GM12801 (cell line): Measurements from ENCODE around the gene C20orf96.

Experiments
- TF ChIP-seq, protein P1 (sequence below): IDR thresholded peaks from one replicate; pipeline ENCODE4 v1.5.1; 2011; ENCODE audit warnings: control low read depth; ENCODE audit not compliant: insufficient read length; ENCODE audit errors: extremely low read depth

The C20orf96 gene

DNA sequence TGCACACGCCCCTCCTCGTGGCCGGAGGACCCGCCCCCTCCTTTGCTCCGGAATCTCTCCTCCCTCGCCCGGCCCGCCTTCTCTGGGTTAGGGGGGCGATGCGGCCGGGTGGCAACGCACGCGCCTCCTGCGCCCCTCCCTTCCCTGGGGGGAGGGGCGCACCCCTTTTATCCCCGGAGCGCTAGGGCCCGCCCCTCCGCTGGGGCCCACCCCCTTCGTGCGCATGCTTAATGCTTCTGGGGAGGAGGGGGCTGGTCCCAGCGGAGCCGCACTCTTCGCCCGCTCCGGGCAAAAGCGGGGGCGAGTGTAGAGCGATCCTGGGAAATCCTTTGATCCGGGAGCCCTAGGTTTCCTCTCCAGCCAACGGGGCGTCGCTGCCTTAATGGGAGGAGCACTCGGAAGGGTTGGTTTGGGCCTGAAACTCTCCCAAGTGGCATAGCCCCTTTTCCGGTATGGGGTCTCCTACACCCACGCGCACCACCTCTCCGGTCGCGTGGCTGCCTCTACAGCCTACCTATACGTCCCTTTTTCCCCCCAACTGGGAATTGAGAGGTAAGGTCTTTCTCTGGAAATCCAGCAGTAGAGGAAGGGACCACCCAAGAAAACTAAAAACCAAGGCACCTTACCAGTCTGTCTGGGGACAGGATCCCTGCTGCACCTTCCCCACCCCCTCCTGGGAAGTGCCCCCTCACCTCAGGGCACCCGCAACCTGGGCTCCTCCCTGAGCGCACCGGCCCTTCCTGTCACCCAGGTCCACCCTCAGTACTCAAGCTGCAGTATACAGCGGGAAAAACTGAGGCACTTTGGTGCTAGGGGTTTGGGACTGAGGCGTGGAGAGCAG is 36.9 kb upstream of the C20orf96 start:
- TF ChIP-seq, protein P1, sequence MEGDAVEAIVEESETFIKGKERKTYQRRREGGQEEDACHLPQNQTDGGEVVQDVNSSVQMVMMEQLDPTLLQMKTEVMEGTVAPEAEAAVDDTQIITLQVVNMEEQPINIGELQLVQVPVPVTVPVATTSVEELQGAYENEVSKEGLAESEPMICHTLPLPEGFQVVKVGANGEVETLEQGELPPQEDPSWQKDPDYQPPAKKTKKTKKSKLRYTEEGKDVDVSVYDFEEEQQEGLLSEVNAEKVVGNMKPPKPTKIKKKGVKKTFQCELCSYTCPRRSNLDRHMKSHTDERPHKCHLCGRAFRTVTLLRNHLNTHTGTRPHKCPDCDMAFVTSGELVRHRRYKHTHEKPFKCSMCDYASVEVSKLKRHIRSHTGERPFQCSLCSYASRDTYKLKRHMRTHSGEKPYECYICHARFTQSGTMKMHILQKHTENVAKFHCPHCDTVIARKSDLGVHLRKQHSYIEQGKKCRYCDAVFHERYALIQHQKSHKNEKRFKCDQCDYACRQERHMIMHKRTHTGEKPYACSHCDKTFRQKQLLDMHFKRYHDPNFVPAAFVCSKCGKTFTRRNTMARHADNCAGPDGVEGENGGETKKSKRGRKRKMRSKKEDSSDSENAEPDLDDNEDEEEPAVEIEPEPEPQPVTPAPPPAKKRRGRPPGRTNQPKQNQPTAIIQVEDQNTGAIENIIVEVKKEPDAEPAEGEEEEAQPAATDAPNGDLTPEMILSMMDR: no peak

DNA sequence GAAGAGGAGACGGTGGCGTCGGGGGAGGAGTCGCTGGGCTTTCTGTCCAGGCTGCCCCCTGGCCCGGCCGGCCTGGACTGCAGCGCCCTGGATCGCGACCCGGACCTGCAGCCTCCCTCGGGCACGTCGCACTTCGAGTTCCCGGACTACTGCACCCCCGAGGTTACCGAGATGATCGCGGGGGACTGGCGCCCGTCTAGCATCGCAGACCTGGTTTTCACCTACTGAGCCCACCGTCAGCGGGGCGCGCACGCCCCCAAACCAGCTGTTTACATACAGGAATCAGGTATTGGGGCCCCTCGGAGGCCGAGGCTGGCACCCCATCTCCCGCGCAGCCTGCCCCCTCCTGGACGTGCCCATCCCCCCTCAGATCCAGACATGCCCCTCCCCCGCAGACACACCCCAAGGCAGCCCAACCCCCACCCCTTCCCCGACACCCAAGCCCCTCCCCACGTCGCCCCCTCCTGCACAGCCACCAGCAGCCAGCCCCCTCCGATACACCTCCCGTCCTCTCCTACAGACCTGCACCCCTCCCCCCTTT is 36.2 kb upstream of the C20orf96 start:
- TF ChIP-seq, protein P1: no peak

DNA sequence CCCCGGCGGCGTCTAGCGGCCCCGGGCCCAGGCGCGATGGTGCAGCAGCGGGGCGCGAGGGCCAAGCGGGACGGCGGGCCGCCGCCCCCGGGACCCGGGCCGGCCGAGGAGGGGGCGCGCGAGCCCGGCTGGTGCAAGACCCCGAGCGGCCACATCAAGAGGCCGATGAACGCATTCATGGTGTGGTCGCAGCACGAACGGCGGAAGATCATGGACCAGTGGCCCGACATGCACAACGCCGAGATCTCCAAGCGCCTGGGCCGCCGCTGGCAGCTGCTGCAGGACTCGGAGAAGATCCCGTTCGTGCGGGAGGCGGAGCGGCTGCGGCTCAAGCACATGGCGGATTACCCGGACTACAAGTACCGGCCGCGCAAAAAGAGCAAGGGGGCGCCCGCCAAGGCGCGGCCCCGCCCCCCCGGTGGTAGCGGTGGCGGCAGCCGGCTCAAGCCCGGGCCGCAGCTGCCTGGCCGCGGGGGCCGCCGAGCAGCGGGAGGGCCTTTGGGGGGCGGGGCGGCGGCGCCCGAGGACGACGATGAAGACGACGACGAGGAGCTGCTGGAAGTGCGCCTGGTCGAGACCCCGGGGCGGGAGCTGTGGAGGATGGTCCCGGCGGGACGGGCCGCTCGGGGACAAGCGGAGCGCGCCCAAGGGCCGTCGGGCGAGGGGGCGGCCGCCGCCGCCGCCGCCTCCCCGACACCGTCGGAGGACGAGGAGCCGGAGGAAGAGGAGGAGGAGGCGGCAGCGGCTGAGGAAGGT is 35.5 kb upstream of the C20orf96 start:
- TF ChIP-seq, protein P1: no peak

DNA sequence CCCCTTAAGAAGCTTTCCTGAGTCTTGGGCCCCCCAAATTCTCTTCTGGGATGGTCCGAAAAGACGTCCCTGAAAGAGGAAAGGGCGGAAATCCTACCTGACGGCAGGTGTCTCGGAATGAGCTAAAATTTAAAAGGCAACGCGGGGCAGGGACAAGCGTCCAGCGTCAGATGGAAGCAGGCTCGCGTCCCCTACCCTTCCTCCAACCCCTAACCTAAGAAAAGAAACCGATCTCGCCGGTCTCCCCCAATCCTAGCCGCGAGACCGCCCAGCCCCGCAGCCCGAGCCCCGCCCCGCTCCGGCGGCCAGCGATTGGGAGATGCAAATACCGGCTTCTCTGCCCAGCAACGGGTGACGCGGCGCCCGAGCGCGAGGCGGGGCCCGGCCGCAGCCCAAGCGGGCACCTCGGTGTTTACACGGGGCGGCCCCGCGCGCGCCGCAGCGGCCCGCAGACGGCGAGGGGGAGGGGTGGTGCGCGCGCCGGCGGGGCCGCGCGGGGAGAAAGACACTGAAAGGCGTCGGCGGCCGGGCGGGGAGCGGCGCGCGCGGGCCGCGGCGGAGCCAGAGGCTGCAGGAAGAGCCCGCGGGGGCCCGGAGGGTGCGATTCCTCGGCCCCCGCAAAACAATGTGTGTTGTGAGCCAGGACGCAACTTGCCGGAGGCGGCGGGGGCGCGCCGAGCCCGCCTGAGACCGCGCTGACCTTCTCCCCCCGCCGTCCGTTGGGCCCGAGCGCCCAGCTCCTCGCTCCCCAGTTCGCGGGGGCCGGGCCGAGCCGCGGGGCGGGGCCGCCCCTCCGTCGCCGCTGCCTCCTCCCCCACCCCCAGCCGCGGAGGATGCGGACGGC is 34.7 kb upstream of the C20orf96 start, which contains the start of gene SOX12:
Gene SOX12, plus strand, starts transcription at position 508 of the 844 bp plus-strand sequence. CDS start 373 bp downstream, outside the sequence.
- TF ChIP-seq, protein P1: no peak

DNA sequence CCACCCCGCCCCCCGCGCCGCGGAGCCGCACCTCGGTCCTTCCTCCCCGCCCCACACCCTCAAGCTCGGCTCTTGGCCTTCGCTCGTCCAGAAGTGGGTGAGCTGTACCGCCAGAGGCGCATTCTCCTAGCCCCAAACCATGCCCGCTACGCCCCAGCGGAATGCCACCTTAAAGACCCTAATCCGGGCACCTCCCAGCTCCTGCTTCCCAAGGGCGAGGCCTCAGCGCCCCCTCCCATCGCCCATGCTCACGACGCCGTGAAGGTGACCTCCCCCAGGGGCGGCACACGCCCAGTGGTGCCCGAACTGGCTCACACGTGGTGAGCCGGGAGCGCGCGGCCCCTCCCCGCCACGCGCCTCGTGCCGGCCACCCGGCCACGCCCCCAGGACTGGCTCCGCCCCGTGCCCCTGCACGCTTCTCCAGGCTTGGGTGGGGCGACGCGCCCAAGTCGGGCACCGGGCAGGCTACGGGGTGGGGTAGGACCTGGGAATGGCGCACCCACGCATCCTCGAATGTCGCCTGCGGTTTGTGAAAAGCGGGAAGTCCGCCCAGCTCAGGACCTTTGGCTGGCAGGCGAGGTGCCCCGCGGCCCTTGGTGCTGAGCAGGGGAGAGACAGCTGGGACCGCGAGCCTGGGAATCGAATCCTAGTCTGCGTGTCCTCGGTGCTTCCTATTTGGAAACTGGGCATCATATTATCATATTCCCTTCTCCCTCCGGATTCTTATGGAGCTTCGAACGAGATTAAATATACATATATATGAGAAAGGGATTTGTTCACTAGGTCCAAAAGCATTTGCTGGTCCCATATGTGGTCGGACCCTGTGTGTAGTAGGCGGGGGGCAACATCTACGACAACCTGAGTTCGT is 33.9 kb upstream of the C20orf96 start:
- TF ChIP-seq, protein P1: no peak

DNA sequence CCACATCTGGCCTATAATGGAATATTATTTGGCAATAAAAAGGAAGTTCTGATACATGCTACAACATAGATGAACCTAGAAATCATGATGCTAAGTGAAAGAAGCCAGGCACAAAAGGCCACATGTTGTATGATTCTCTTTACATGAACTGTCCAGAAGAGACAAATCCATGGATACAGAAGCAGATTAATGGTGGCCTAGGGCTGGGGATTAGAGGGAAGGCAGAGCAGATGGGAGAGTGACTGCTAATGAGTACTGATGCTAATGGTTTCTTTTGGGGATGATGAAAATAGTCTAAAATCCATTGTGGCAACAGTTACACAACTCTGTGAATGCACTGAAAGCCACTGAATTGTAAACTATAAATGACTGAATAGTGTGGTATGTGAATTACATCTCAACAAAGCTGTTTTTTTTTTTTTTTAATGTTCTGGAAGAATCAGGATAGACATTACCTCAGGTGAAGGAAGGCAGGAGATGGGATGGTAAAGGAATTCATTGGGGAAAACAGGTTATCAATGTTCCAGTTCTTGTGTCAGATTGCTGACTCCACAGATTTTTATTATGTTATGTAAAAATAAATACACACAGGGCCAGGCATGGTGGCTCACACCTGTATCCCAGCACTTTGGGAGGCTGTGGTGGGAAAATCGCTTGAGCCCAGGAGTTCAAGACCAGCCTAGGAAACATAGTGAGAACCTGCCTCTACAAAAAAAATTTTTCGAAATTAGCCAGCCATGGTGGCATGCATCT is 25.9 kb upstream of the C20orf96 start:
- TF ChIP-seq, protein P1: no peak
